ENCODE data around the gene HMGB2. TPM values are rescaled to one million over a fixed set of nuclear protein-coding genes. Genes with fewer than 3 reads are reported as not detected.
A peak's percentile ranks its signal among the peaks of the same experiment; 100 is the strongest.

HMGB2 gene
- total RNA-seq, 1 donor from 2014 or later, result 277 TPM

- TF ChIP-seq, protein P1, sequence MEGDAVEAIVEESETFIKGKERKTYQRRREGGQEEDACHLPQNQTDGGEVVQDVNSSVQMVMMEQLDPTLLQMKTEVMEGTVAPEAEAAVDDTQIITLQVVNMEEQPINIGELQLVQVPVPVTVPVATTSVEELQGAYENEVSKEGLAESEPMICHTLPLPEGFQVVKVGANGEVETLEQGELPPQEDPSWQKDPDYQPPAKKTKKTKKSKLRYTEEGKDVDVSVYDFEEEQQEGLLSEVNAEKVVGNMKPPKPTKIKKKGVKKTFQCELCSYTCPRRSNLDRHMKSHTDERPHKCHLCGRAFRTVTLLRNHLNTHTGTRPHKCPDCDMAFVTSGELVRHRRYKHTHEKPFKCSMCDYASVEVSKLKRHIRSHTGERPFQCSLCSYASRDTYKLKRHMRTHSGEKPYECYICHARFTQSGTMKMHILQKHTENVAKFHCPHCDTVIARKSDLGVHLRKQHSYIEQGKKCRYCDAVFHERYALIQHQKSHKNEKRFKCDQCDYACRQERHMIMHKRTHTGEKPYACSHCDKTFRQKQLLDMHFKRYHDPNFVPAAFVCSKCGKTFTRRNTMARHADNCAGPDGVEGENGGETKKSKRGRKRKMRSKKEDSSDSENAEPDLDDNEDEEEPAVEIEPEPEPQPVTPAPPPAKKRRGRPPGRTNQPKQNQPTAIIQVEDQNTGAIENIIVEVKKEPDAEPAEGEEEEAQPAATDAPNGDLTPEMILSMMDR (conservative IDR thresholded peaks at IDR 0.05; ENCODE audit: low read depth, low read length), result no peak
- no peak for DNase-seq (ENCODE audit: low read depth)
- H3K4me3 ChIP-seq (ENCODE audit: low read depth, low read length), result no peak overlapping the region
These were observed 18.1 kb downstream of the HMGB2 start for GRCh38 chr4:173316060-173316459.

GRCh38 chr4:173314715-173315114 lies 19.4 kb downstream of the HMGB2 start:
- H3K4me3 ChIP-seq (ENCODE audit: low read depth, low read length), result no peak overlapping the region
- TF ChIP-seq, protein P1 (conservative IDR thresholded peaks at IDR 0.05; ENCODE audit: low read depth, low read length), result no peak
- DNase-seq (ENCODE audit: low read depth), result no peak

GRCh38 chr4:173311368-173311767 lies 22.8 kb downstream of the HMGB2 start:
- H3K4me3 ChIP-seq (ENCODE audit: low read depth, low read length), result no peak overlapping the region
- no peak for DNase-seq (ENCODE audit: low read depth)
- TF ChIP-seq, protein P1 (conservative IDR thresholded peaks at IDR 0.05; ENCODE audit: low read depth, low read length), result no peak

- TF ChIP-seq, protein P1 (conservative IDR thresholded peaks at IDR 0.05; ENCODE audit: low read depth, low read length), result no peak
- no peak for DNase-seq (ENCODE audit: low read depth)
These were observed 26.4 kb downstream of the HMGB2 start for GRCh38 chr4:173307778-173308177.

DNA sequence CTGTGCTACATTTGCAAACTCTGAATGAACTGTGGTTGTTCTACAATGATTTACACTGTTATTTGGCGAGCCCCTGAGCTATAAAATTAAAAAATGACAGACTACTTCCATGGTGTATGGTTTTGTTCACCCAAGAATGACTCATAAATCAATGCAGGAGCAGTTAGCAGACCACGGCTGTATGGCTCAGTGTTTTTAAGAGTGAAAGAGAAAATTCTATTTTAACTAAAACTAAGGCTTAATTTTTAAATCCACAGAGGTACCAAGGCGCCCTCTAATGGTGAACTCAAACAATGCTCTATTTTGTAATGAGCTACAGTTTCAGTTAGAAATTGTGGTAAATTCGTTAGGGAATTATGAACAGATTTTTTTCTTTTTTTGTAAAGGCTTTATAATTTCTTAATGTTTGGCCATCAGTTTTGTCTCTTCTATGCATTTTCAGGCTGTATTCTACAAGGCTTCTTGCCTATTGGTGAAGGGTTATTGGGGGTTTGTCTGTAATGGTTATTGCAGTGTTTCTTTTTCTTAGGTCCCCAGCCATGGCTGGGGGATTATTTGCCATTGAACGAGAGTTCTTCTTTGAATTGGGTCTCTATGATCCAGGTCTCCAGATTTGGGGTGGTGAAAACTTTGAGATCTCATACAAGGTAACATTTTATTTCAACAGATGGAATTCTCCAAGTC lies 32.5 kb downstream of the HMGB2 start:
- TF ChIP-seq, protein P1 (conservative IDR thresholded peaks at IDR 0.05; ENCODE audit: low read depth, low read length), result peak; percentile 76
- H3K4me3 ChIP-seq (ENCODE audit: low read depth, low read length), result no peak overlapping the region
- no peak for DNase-seq (ENCODE audit: low read depth)

More at GRCh38 chr4:173307778-173308177, 26.4 kb downstream of the HMGB2 start:
- H3K4me3 ChIP-seq (ENCODE audit: low read depth, low read length), result no peak overlapping the region

DNA sequence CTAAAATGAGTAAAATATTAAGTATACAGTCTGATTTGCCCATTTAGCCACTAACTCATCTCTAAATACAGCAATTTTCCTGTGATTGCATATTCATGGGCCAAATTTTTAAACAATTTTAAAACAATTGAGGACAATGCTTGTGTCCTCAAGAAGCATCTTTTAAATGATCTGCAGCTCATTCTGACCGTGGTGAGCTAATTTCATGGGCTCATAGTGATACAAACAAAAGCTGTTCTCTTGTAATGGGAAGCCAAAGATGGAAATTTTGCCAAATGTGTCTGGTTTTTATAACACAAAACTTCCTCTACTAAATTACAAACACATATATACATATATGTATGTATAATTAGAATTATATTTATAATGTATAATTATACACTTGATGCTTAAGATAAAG lies 39.7 kb downstream of the HMGB2 start:
- TF ChIP-seq, protein P1 (conservative IDR thresholded peaks at IDR 0.05; ENCODE audit: low read depth, low read length), result no peak
- no peak for DNase-seq (ENCODE audit: low read depth)
- no peak overlapping the region for H3K4me3 ChIP-seq (ENCODE audit: low read depth, low read length)

DNA sequence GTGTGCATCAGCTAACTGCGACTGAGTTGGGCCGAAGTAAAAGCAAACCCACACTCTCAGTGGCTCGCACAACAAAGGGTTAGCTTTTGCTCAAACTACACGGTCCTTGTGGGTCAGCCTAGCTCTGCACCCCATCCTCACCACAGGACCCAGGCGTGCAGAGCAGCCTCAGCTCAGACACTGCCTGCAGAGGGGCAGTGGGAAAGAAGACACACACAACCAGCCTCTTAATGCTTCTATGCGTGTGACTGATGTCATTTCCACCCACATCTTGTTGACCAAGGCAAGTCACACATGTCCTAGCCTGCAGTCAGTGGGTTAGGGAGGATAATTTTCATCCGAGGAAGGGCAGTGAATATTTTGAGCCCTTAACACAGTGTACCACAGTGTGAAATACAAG lies 40.5 kb downstream of the HMGB2 start:
- TF ChIP-seq, protein P1 (conservative IDR thresholded peaks at IDR 0.05; ENCODE audit: low read depth, low read length), result no peak
- no peak overlapping the region for H3K4me3 ChIP-seq (ENCODE audit: low read depth, low read length)

More for the DNA sequence above, 40.5 kb downstream of the HMGB2 start:
- DNase-seq (ENCODE audit: low read depth), result no peak

All from epithelial cell of proximal tubule (primary cell).